Esophagus (tissue), 2 donors: Measurements from ENCODE around the gene MBNL1. TPM values are rescaled to one million over a fixed set of nuclear protein-coding genes. Genes with fewer than 3 reads are reported as not detected.
A peak's percentile ranks its signal among the peaks of the same experiment; 100 is the strongest.

Experiments used
- H3K27ac ChIP-seq, 2 donors: one replicate each; pipeline ENCODE4 v1.5.1; 2013; ENCODE audit warnings: low read depth in 2 of 2, mild to moderate bottlenecking in 2 of 2, inconsistent platforms in 1 of 2, low read length in 1 of 2, moderate library complexity in 1 of 2
- H3K27me3 ChIP-seq, 2 donors: one replicate each; pipeline ENCODE4 v1.6.1; 2013; ENCODE audit warnings: low read length in 2 of 2, control low read depth in 1 of 2, mild to moderate bottlenecking in 1 of 2; ENCODE audit not compliant: insufficient read depth in 2 of 2, control insufficient read depth in 1 of 2
- H3K36me3 ChIP-seq, 2 donors: one replicate each; pipeline ENCODE4 v1.6.1; 2013; ENCODE audit warnings: low read length in 1 of 2; ENCODE audit not compliant: control insufficient read depth in 2 of 2, insufficient read depth in 2 of 2
- H3K4me1 ChIP-seq, 2 donors: one replicate each; pipeline ENCODE4 v1.6.1; 2013; ENCODE audit warnings: low read length in 1 of 2; ENCODE audit not compliant: control insufficient read depth in 2 of 2, insufficient read depth in 2 of 2
- H3K4me3 ChIP-seq, 2 donors: one replicate each; pipeline ENCODE4 v1.5.1; 2013; ENCODE audit warnings: low read length in 2 of 2, mild to moderate bottlenecking in 2 of 2, low read depth in 1 of 2, moderate library complexity in 1 of 2
- H3K9me3 ChIP-seq, 2 donors: one replicate each; pipeline ENCODE4 v1.6.1; 2013; ENCODE audit warnings: mild to moderate bottlenecking in 2 of 2, low read depth in 1 of 2, low read length in 1 of 2, moderate library complexity in 1 of 2; ENCODE audit not compliant: control insufficient read depth in 2 of 2, insufficient read depth in 1 of 2
- WGBS, 2 donors: extraction: QIAGEN DNeasy Blood & Tissue Kit; methylation state at CpG; one replicate each; pipeline ENCODE4 v1.1.7; 2013; 5-methylcytosine and 5-hydroxymethylcytosine counted together
- polyA plus RNA-seq, 2 donors: library from polyadenylated mRNA; stranded (reverse); fragments of 200-250 nt; gene quantifications; one replicate each; pipeline ENCODE4 v1.2.3, GENCODE V29; 2013
- donor health status: healthy with polysubstance abuse.
- donor health status: Bipolar disorder and iron deficiency.

The MBNL1 gene
- polyA plus RNA-seq, 2 donors = 23.6 to 28.6 TPM

DNA sequence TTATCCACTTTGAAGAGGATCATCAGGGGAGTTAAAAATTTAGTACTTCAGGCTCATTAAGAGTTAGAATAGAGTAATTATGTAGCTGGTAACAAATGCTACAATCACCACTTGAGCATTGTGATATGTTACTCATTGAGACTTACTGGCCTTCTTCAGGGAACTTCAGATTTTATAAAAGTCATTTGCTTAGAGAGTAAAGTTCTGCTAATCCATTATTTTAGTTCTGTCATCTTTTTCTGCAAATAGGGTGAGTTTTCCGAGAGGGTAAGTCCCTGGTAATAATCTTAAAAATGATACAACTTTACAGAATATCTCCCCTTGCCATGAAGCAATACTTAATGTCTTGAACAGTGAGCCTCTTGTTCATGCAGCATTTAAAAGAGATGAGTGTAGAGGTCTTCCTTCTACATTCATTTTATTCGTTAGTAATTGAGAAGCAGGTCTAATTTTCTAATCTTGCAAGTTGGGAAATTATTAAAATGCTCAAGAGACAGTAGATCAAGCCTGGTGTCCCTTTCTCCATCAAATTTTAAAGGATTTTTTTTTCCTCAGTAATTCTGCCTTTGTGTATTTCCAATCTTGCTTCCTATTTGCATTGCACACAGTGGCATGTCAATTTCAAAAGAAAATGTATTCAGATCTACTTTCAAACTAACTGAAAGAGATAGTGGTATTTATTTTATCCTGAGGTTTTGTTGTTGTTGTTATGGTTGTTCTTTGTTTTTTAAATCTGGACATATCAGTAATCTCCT lies 52.6 kb downstream of the MBNL1 start:
- no peak overlapping the region for H3K27ac ChIP-seq
- H3K36me3 ChIP-seq = no peaks in the 10 kb centered on the region
- H3K4me1 ChIP-seq = no peaks in the 10 kb centered on the region
- no peak overlapping the region for H3K4me3 ChIP-seq
- WGBS, 2 donors = 72% methylated on average over 2 of the region's 2 CpGs
- no peaks in the 10 kb centered on the region for H3K27me3 ChIP-seq
- H3K9me3 ChIP-seq = no peaks in the 10 kb centered on the region

- Histone ChIP-seq H3K27ac (no peak overlapping the region), H3K4me1 (no peaks in the 10 kb centered on the region)
- 72 to 79% methylated on average over 2 of the region's 2 CpGs for WGBS, 2 donors
Observed at GRCh38 chr3:152321955-152322377, 53.2 kb downstream of the MBNL1 start.

GRCh38 chr3:152322756-152323155 lies 54.0 kb downstream of the MBNL1 start:
- WGBS, 2 donors = 5 to 8% methylated on average over 1 of the region's 1 CpG
- no peak overlapping the region for H3K4me3 ChIP-seq
- H3K27ac ChIP-seq = no peak overlapping the region
- H3K36me3 ChIP-seq = no peaks in the 10 kb centered on the region
- H3K4me1 ChIP-seq = no peaks in the 10 kb centered on the region
- H3K27me3 ChIP-seq = no peaks in the 10 kb centered on the region
- no peaks in the 10 kb centered on the region for H3K9me3 ChIP-seq

More at GRCh38 chr3:152321955-152322377, 53.2 kb downstream of the MBNL1 start:
- H3K27me3 ChIP-seq = no peaks in the 10 kb centered on the region
- H3K9me3 ChIP-seq = no peaks in the 10 kb centered on the region
- no peak overlapping the region for H3K4me3 ChIP-seq
- H3K36me3 ChIP-seq = no peaks in the 10 kb centered on the region

DNA sequence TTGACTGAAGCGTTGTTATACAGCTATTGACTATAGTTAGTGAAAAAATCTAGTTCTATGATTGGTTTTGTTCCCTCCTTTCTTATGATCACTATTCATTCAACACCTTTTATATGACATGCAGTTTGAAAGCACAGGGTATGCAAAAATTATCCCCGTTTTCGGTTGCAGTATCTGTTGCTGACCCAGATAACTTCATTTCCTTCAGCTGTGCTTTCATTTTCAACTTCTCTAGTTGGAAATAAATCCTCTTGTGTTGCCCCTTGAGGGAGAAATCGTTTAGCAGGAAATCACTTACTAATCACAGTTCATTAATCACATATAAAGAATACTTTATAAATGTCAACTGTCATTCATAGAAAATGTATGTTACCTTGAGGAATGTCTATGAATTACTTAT lies 55.1 kb downstream of the MBNL1 start:
- H3K4me1 ChIP-seq = no peaks in the 10 kb centered on the region
- no peak overlapping the region for H3K27ac ChIP-seq
- no peaks in the 10 kb centered on the region for H3K9me3 ChIP-seq
- 55 to 61% methylated on average over 4 of the region's 4 CpGs for WGBS, 2 donors
- H3K27me3 ChIP-seq = no peaks in the 10 kb centered on the region
- no peaks in the 10 kb centered on the region for H3K36me3 ChIP-seq
- no peak overlapping the region for H3K4me3 ChIP-seq

DNA sequence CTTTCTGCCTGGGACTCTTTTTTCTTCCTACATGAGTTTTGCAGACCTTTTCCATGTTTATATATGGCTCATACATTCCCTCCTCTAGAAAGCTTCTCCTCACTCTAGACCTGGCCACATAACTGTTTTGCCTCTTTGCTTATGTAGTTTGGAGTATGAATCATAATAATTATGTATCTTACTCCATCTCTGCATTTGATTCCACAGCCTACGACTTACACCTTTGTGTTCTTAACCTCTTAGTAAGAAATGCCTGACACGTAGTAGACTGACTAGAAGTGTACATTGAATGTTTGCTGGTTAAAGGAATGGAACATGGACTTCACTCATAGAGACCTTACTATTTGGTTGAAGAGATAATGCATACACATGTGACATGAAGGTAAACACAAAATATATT lies 56.4 kb downstream of the MBNL1 start:
- no peak overlapping the region for H3K4me3 ChIP-seq

GRCh38 chr3:152327203-152327602 lies 58.5 kb downstream of the MBNL1 start:
- Histone ChIP-seq H3K4me3 (no peak overlapping the region), H3K27ac (no peak overlapping the region), H3K36me3 (no peaks in the 10 kb centered on the region), H3K4me1 (no peaks in the 10 kb centered on the region), H3K27me3 (no peaks in the 10 kb centered on the region), H3K9me3 (no peaks in the 10 kb centered on the region)
- WGBS, 2 donors = 98 to 100% methylated on average over 2 of the region's 2 CpGs

More for the DNA sequence above, 56.4 kb downstream of the MBNL1 start:
- Histone ChIP-seq H3K27ac (no peak overlapping the region), H3K27me3 (no peaks in the 10 kb centered on the region), H3K9me3 (no peaks in the 10 kb centered on the region), H3K36me3 (no peaks in the 10 kb centered on the region), H3K4me1 (no peaks in the 10 kb centered on the region)
- WGBS, 2 donors = 79% methylated on average over 2 of the region's 2 CpGs

DNA sequence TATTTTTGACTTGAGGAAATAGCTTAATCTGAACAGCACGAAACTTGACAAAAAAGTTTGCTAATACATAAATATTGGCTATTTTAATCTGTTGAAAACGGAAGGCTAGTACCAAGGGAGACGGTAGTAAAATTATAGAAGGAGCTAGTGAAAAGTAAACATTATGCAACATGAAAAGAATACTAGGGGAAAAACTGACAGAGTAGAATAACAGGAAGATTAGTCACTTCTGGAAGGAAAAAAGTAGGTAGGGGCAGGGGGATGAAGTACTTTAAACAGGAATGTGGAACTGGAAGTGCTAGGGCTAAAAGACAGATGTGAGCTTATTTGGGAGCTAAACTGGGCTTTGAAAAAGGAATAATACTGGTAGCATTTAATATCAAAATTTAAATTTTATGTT lies 60.1 kb downstream of the MBNL1 start:
- WGBS, 2 donors = 34 to 36% methylated on average over 3 of the region's 3 CpGs
- no peaks in the 10 kb centered on the region for H3K27me3 ChIP-seq
- H3K36me3 ChIP-seq = no peaks in the 10 kb centered on the region
- H3K27ac ChIP-seq = no peak overlapping the region
- no peak overlapping the region for H3K4me3 ChIP-seq
- H3K4me1 ChIP-seq = no peaks in the 10 kb centered on the region
- no peaks in the 10 kb centered on the region for H3K9me3 ChIP-seq

DNA sequence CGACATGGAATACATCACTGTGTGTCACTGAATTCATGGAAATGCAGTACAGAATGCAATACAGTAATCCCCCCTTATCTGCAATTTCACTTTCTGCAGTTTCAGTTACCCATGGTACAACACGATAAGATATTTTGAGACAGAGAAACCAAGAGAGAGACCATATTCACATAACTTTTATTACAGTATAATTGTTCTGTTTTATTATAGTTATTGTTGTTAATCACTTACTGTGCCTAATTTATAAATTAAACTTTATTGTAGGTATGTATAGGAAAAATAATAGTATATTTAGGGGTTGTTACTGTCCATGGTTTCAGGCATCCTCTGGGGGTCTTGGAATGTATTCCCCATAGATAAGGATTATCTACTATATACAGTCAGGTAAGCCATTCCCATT lies 61.8 kb downstream of the MBNL1 start:
- Histone ChIP-seq H3K36me3 (peaks cover 0 to 4% of the 10 kb centered on the region in 2 donors), H3K4me1 (peaks cover 0 to 3% of the 10 kb centered on the region in 2 donors), H3K27ac (peak overlapping the region in 1 of 2 donors; percentile 47), H3K4me3 (no peak overlapping the region), H3K27me3 (no peaks in the 10 kb centered on the region), H3K9me3 (no peaks in the 10 kb centered on the region)
- WGBS, 2 donors = 61 to 66% methylated on average over 2 of the region's 2 CpGs

DNA sequence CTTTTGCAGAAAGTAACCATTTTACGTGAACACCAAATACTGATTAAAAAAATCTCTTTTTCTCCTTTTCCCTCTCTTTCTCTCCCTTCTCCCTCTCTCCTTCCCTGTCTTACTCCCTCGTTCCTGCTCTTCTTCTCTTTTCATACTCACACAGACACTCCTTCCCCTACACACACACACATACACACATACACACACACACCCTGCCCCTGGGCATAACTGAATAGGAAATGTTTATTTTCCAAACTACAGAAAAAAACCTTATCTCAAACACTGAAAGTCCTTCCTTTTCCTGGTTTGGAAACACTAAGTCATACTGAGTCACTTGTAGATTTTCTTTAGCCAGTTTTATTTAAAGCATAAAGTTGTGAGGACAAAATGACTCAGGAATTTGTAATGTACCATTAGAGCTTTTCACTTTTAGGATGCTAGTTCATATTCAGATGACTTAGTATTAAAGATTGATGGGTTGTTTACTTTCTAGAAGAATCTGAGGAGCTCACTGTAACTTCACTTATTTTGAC lies 62.4 kb downstream of the MBNL1 start:
- H3K9me3 ChIP-seq = no peaks in the 10 kb centered on the region
- WGBS, 2 donors = 43 to 47% methylated on average over 2 of the region's 2 CpGs
- H3K27ac ChIP-seq = peak overlapping the region; percentile 47 to 71
- H3K4me3 ChIP-seq = no peak overlapping the region
- no peaks in the 10 kb centered on the region for H3K27me3 ChIP-seq
- peaks cover 0 to 3% of the 10 kb centered on the region in 2 donors for H3K4me1 ChIP-seq
- H3K36me3 ChIP-seq = peaks cover 0 to 4% of the 10 kb centered on the region in 2 donors

- H3K27ac ChIP-seq = no peak overlapping the region
- peaks cover 0 to 3% of the 10 kb centered on the region in 2 donors for H3K4me1 ChIP-seq
- 19 to 24% methylated on average over 1 of the region's 1 CpG for WGBS, 2 donors
- no peaks in the 10 kb centered on the region for H3K27me3 ChIP-seq
- H3K36me3 ChIP-seq = peaks cover 0 to 4% of the 10 kb centered on the region in 2 donors
- H3K4me3 ChIP-seq = no peak overlapping the region
- H3K9me3 ChIP-seq = no peaks in the 10 kb centered on the region
Observed at GRCh38 chr3:152331998-152332397, 63.3 kb downstream of the MBNL1 start.
